GM18508 (cell line): ENCODE measurements around the gene RIMBP2.
"Not testable (repeated sequence)": the region's sequence is repeated elsewhere in the genome, so short reads cannot be mapped to it uniquely, and the experiment has no call there.

Source experiments
- ATAC-seq: cut with Tn5 transposase; IDR thresholded peaks from one replicate; pipeline ENCODE4 v1.9.1; 2021; ENCODE audit warnings: moderate number of reproducible peaks; ENCODE audit not compliant: insufficient read depth, unreplicated experiment

RIMBP2 gene

DNA sequence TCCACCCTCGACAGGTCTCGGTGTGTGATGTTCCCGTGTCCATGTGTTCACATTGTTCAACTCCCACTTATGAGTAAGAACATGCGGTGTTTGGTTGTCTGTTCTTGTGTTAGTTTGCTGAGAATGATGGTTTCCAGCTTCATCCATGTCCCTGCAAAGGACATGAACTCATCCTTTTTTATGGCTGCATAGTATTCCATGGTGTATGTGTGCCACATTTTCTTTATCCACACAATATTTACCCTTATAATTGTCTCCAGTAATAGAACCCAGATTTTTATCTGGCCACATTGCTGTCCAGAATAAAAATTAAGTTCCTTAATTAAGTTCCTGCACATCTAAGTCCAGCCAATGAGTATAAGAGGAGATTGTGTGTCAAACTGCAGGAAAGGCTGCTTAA is 22.3 kb upstream of the RIMBP2 start:
- ATAC-seq = not testable (repeated sequence)

DNA sequence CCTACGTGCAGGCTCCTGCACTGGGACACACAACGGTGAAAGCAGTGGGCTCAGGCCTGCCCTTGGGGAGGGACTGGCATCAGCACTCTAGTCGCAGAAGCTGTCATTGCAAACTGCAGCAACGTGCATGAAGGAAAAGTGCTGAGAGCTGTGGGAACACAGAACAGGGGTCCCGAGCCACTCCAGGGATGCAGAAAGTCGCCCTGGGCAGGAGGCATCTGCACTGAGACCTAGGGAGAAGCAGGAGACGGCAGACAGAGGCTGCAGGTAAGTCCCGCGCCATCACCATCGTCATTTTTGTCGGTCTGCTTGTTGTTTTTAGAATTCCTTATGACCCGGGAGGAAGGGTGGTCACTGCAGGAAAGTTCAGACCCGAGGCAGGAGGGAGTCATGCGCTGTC is 21.6 kb upstream of the RIMBP2 start:
- ATAC-seq = no peak

DNA sequence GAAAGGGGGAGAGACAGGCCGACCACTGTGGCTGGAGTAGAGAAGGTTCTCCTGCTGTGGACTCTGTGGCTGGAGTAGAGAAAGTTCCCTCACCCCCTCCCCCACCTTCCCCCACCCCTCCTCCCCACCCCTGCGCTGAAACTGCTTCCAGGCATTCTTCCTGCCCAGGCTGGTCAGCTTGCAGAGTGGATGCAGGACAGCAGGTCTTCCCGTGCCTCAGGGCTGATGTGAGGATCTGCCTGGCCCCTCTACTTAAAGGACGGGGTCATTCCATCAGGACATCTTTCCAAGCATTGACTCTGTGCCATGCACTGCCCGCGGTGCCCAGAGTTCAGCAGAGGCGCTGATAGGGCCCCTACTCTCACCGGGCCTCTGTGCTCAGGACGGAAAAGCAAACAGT is 13.2 kb upstream of the RIMBP2 start:
- ATAC-seq = no peak

DNA sequence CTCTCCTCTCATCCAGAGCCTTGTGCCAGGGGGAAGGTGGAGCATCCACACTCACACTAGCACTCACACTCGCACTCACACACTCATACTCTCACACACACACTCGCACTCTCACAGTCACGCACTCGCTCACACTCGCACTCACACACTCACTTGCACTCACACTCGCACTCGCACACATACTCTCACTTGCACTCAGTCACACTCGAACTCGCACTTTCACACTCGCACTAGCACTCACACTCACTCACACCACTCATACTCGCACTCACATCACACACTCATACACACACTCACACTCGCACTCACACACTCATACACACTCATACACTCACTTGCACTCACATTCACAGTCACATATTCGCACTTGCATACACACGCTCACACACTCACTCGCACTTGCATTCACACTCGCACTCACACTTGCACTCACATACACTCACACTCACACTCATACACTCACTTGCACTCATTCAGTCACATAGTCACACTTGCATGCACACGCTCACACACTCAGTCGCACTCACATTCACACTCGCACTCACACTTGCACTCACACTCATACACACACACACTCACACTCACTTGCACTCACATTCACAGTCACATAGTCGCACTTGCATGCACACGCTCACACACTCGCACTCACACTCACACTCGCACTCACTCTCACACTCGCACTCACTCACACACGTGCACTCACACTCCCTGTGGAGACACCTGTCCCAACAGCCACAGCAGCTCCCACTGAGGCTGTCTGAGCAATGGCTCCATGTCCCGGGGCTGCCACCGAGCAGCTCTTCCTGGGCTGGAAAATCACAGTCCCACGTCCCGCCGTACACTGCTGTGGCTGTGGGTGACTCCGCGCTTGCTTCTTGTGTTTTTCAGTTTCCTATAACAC is 12.3 kb upstream of the RIMBP2 start:
- no peak for ATAC-seq

DNA sequence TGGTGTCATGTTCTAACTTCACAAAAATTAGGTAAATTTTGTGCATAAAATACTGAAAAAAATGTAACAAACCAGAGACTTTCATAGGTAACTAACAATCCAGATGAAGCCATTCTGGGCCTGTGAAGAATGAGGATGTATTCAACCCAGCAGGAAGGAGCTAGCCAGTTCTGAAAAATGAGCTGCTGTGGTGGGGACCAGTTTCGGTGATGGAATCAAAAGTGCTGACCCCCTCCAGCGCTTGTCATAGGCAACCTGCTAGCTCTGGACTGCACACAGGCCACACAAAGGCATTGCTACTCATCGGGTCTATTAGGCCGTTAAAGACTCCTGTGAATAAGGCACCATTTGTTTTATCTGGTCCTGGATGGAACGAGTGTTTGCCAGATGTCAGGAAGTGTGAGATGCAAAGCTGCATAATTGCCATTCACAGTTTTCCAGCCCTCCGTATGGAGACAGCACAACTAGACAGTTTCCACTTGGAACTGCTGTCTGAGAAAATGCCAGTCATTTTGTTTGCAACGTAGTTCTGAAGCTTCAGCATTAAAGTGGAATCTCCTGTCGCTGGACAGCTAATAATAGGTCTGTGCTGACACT is 3.3 kb upstream of the RIMBP2 start:
- no peak for ATAC-seq

DNA sequence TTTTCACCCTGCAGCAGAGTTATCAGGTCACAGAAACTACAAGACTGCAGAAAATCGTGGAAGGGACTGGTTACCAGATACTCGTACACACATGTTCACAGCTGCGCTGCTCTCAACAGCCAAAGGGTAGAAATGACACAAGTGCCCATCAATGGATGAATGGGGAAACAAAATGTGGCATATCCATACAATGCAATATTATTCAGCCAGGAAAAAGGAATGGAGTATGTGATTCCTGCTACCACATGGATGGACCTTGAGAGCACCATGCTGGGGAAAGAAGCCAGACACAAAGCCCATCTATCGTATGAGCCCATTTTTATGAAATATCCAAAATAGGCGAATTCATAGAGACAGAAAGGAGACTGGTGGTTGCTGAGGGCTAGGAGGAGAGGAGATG is 1.7 kb upstream of the RIMBP2 start:
- no peak for ATAC-seq

DNA sequence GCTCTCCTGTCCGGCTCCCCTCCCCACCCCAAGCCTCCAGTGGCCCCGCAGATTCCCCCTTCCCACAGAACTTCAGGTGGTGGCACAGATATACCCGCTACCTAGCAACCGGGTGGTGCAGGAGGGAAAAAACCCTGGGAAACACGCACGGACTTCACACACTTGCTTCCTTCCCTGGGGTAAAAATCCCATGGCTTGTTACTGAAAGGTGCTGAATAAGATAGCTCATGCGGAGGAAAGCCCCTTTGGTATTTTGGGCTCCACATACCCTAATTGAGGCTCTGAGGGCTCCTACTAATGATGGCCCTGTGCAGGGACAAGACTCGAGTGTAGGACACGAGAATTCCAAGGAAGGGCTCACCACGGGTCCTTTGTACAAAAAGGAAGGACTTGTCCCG is 869 bp upstream of the RIMBP2 start:
- no peak for ATAC-seq

DNA sequence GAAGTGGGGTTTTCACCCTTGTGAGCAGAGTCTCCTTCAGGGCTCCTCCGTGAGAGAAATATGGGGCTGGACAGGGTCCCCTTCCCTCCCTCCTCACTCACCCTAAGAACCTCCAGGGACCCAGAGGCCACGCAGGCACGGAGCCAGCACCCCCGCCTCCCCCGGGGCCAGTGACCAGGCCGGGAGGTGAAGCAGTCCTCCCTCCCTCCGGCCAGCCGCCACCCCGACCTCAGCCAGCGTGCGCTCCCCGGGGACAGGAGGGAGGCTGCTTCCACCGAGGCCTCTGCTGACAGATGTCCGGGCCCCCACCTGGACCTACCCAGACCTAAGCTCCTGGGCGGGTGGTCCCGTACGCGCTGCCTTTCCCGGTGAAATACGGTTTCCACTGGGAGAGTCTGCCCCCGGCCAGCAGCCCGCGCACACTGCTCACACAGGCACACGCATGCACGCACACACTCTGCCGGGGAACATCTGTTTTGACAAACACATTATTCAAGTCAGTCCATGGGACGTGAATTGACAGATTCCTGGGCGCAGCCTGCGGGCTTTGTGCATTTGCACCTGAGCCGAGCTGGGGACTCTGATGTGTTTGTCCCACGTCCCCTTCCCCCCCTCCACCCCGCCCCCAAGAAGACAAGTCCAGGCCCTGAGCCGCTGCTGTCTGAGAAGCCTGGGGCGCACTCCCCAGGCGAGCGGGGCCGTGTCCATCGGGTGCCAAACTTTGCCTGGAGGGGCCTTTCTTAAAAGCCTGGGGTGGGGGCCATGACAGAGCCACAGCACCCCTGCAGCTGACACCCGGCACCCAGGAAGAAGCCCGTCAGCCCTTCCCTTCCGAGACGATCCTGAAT is 725 bp downstream of the RIMBP2 start:
- no peak for ATAC-seq

DNA sequence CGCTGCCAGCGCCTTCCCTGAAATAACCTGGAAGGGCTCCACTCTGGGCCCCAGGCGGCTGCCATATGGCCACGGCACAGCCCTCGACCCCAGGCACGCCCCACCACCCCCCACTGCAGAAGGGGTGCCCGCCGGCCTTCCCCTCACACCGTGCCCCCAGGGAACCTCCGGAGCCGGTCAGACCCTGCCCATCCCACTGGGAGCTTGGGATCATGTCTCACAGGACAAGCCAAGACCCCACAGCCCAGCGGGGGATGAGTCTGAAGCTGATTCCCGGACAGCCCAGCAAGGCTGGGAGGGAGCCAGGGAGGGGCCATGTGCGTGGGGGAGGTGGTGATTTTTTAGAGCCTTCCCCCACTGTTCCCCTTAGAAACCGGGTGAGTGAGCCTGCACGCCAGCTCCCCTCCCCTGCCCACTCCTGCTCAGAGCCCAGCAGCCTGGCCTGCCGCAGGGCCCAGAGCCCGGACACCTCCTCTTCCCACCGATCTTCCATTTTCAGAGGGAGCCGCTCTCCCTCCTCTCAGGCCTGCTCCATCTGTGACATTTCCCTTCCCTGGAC is 1.4 kb downstream of the RIMBP2 start:
- ATAC-seq = no peak

DNA sequence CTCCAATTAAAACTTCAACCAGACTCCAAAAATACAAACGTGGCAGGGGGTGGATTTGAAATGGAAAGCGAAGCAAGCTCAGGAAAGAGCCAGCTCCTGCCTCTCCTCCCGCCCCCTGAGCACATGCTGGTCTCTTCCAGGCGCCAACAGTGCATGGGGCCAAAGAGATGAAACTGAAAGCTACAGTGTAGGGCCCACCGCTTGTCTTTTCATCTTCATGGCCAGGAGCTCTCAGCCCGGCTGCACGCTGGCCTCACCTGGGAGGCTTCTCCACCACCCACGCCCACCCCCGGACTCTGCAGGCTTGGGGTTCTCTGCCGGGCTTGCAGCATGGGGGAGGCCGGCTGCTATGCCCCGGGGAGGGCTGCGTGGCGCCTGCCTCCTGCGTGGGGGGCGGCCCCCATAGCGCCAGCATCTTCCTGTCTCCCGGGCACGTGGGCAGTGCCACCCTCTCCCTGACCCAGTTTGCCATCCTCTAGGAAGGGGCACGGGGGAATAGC is 2.0 kb downstream of the RIMBP2 start:
- ATAC-seq = no peak

DNA sequence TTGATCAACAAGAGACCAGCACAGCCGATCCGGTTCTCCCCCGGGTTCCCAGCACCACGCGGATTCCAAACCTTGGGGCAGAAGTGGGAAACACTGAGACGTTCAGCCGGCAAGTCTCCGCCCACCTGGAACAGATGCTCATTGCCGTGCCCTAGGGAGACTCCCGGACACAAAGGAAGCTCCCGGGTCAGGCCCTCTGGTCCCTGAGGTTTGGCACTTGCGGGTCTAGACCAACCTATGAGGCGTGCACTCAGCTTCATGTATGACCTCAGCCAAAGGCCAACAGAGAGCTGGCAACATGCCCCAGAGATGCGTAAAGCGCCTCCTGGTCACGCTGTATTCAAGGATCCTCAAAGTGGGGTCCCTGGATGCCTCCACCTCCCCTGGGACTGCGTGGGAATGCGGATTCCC is 2.5 kb downstream of the RIMBP2 start:
- no peak for ATAC-seq

DNA sequence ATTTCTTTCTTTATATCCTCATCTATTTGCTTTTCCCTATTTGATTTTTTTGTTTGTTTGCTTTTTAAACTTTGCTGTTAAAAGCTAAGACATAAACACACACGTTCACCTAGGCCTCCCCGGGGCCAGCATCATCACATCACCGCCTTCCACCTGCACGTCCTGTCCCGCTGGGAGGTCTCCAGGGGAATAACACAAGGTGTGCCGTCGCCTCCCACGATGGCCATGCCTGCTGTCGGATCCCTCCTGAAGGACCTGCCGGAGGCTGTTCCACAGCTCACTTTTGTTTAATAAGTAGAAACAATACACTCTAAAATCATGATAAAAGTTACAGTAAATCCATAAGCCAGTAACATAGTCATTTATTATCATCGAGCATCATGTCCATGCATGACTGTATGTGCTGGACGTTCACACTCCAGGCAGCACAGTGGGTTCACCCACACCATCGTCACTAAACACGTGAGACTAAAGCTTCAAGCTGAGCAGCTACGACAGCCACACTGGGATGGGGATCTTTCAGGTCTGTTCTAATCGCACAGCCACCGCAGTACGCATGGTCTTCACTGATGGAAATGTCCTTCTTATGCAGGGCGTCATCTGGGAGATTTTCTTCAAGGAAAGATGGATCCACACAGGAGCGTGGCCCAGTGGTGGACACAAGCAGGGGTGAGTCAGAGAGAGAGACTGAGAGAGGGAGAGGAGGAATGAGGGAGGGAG is 3.6 kb downstream of the RIMBP2 start:
- ATAC-seq = no peak

DNA sequence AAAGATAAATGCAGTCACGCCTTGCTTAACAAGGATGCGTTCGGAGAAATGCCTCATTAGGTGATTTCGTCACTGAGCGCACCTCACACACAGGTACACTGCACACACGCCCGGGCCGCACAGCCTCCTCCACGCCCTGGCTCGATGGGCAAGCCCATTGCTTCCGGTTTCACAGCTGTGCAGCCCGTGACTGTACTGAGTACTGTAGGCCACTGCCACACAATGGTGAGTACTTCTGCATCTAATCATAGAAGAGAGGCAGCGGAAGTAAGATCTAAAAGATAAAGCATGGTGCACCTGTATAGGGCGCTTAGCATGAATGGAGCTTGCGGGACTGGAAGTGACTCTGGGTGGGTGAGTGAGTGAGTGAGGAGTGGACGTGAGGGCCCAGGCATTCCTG is 4.3 kb downstream of the RIMBP2 start:
- no peak for ATAC-seq

DNA sequence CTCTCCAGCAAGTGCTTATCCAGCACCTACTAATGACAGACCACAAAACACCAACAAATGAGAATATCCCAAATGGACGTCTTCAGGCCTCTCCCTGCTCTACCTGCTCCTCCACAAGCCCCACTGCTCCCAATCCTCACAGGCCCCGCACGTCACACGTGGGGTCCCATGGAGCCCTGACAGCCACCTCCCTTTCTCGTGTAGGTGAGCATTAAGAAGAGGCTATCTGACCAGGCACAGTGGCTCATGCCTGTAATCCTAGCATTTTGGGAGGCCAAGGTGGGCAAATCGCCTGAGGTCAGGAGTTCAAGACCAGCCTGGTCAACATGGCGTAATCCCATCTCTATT is 5.4 kb downstream of the RIMBP2 start:
- no peak for ATAC-seq

DNA sequence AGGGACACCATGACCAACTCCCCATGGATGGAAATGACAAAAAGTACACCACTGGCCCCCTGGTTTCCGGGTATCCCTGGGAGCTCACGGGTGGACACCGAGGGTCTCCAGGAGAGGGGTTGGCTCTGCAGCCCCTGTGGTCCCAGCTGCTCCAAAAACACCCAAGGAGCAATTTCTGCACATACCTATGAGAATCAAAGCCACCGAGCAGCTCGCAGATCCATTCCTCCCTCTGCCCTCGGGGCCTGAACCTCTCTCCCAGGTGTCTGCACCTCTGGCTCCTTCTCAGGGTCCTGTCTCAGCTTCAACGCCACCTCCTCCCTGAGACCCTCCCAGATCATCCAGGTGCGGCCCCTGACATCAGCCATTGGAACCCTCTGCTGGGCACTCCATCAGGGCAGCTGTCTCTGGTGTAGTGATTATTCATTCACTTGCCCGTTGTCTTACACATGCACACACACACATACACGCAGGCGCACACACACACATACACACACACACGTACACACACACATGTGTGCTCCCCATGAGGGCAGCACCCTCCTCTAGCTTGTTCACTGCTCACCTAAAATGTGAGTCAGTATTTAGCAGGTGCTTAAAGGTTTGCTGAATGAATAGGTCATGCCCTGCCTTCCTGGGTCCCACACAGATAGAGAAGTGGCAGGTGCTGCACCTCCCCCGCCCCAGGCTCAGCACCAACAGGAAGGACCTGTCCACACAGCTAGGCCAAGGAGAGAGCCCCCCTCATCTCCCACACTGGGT is 5.9 kb downstream of the RIMBP2 start:
- ATAC-seq = no peak

DNA sequence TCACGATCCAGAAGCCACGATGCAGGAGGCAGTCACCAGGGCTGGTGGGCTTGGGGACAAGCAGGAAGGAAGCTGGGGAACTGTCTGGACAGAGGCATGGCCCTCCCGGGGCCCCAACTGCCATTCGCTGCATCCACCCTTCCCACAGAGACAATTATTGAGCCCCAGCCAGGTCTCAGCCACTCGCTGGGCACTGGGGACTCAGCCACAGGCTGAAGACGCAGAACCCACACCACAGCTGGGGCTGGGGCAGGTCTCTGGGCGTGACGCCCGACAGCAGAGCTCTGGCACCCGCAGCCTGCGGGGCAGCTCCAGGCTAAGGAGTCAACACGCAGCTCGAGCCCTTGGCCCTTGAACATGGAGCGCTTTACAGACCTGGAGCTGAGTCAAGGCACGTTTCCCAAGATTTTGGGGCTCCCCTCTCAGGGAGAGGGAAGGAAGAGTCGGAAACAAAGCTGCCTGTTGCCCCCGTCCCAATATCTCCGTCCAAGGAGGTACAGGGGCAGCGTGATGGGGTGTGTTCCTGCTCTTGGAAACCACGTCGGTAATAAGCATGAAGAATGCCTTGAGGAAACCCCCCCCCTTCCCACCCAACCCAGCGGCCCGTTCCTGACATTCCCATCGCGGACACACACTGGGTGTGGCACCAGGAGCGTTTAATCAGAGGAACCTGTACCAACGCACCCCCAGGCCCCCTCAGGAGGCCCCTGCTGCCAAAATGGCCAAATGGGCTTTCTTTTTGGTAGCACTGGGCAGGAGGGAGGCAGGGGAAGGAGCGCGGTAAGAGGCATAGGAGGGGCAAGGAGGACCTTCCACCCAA is 6.7 kb downstream of the RIMBP2 start:
- ATAC-seq = no peak

DNA sequence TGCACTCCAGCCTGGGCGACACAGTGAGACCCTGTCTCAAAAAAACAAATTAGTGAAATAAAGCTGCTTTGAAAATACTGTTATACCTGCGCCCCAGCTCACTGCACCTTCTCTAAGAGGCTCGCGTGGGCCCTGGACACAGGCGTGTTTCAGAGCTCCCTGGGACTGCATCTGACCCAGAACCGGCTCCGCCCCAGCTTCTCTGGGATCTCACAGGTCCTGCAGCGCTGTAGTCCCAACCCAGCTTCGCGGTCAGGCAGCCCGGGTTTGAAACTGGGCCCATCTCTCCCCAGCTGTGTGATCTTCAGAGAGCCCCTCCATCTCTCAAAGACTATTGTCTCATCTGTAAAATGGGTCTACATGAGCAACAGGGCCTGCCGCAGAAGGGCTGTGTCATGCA is 7.5 kb downstream of the RIMBP2 start:
- no peak for ATAC-seq

DNA sequence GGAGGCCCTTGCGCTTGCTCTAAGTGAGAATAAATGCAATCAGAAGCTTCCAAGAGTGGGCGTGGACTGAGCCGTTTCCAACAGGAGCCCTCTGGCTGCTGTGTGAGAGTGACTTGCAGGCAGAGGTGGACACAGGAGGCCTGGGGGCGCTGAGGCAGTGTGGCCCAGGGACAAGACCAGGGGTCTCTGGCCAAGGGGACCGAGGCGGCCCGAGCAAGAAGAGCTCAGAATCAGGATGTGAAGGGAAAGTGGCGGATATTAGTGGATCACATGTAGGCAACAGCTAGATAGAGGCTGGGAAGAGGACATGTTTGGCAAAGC is 8.6 kb downstream of the RIMBP2 start:
- no peak for ATAC-seq
